HG03060 (cell line): ENCODE data around the gene TJP3.
"Not testable (repeated sequence)": the region's sequence is repeated elsewhere in the genome, so short reads cannot be mapped to it uniquely, and the experiment has no call there.

Experiments used
- ATAC-seq: cut with Tn5 transposase; IDR thresholded peaks from one replicate; pipeline ENCODE4 v1.9.1; 2021; ENCODE audit warnings: low read depth, moderate number of reproducible peaks; ENCODE audit not compliant: unreplicated experiment

The TJP3 gene

GRCh38 chr19:3765757-3766156 is 57.6 kb downstream of the TJP3 start:
- not testable (repeated sequence) for ATAC-seq

- ATAC-seq, result no peak
These were observed 58.3 kb downstream of the TJP3 start for GRCh38 chr19:3766520-3766919.

GRCh38 chr19:3767050-3767449 is 58.9 kb downstream of the TJP3 start:
- no peak for ATAC-seq

GRCh38 chr19:3768015-3768747 is 60.0 kb downstream of the TJP3 start:
- ATAC-seq, result no peak

- ATAC-seq, result no peak
These were observed 60.5 kb downstream of the TJP3 start for GRCh38 chr19:3768748-3769099.

- no peak for ATAC-seq
These were observed 61.3 kb downstream of the TJP3 start for GRCh38 chr19:3769494-3769893.

GRCh38 chr19:3770136-3770999 is 62.2 kb downstream of the TJP3 start:
- ATAC-seq, result no peak

GRCh38 chr19:3771000-3771905 is 63.1 kb downstream of the TJP3 start:
- no peak for ATAC-seq

GRCh38 chr19:3771906-3772455 is 63.8 kb downstream of the TJP3 start, which contains the start of gene RAX2:
Gene RAX2, minus strand, starts transcription at chr19:3772228. Its CDS starts 486 bp downstream, at chr19:3771742.
- ATAC-seq, result no peak

GRCh38 chr19:3773814-3774515 is 65.8 kb downstream of the TJP3 start:
- no peak for ATAC-seq

- no peak for ATAC-seq
These were observed 66.6 kb downstream of the TJP3 start for GRCh38 chr19:3774621-3775373.

GRCh38 chr19:3775374-3775711 is 67.2 kb downstream of the TJP3 start:
- no peak for ATAC-seq

- no peak for ATAC-seq
These were observed 67.6 kb downstream of the TJP3 start for GRCh38 chr19:3775831-3776230.

GRCh38 chr19:3776479-3777040 is 68.4 kb downstream of the TJP3 start:
- ATAC-seq, result no peak

- no peak for ATAC-seq
These were observed 70.1 kb downstream of the TJP3 start for GRCh38 chr19:3778104-3778867.

GRCh38 chr19:3778899-3779723 is 70.9 kb downstream of the TJP3 start:
- no peak for ATAC-seq

- ATAC-seq, result no peak
These were observed 72.7 kb downstream of the TJP3 start for GRCh38 chr19:3780786-3781304.
